ENCODE measurements around the gene PLGRKT.

The PLGRKT gene

GRCh38 chr9:5310851-5311250 is 126.9 kb downstream of the PLGRKT start:
- DNase-seq (ENCODE audit: low read depth), result no peak
- TF ChIP-seq CTCF (conservative IDR thresholded peaks at IDR 0.05; ENCODE audit: control insufficient read depth, insufficient read depth, low read depth, low read length), result no peak
- H3K4me3 ChIP-seq (ENCODE audit: control insufficient read depth, low read depth, low read length), result no peak overlapping the region
